ENCODE results near the gene FCRL3. TPM values are rescaled to one million over a fixed set of nuclear protein-coding genes. Genes with fewer than 3 reads are reported as not detected.

The FCRL3 gene
- total and polyA plus RNA-seq, 10 of the 15 experiments (the other 5 are each of a cell fraction or from before 2014, with no cell fraction given): 0.04 to 2.3 (median 0.07) TPM; not detected in 5

DNA sequence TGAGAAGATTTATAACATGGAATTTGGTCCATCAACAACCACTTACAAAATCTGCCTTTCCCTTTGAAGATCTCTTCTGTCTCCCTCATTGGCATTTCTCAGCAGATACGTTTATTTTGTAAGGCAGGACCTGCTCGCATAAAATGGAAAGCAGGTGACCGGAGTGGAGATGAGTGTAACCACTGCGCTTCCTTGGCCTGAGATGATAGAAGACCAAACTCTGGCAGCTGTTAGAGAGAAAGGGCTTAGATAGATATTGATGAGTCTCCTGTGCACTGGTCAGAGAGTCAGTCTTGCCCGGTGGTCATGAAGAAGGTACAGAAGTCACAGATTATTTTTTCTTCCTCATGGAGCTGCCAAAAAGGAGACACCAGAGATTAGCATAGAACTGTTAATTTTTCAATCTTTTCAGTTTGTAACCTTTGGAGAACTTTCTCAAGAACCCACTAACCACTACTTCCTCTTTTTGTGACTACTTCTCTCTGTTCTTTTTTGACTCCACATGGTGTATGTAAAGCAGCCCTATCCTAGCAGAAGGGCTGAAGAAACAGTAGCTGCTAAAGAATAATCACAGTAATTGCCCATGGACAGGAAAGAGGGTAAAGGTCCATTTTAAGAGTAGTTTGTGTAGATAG lies 47.6 kb downstream of the FCRL3 start (continued):
- TF ChIP-seq NR2C1 (IDR thresholded peaks at IDR 0.05) (no peak), IRF4 (IDR thresholded peaks at IDR 0.05; ENCODE audit: low read depth, low read length) (0 out of 2 replicates have a peak, but pooled peaks have one; percentile 52), CEBPB (IDR thresholded peaks at IDR 0.05; ENCODE audit: borderline replicate concordance in 1 of 2, low read depth in 2 of 2, low read length in 2 of 2) (no peak), TCF12 (IDR thresholded peaks at IDR 0.05; ENCODE audit: low read depth, low read length) (no peak), NRF1 (conservative IDR thresholded peaks at IDR 0.05; ENCODE audit: low read depth, low read length) (no peak), POLR2AphosphoS2 (IDR thresholded peaks at IDR 0.05; ENCODE audit: low read depth, low read length) (no peak), CHD2 (IDR thresholded peaks at IDR 0.05; ENCODE audit: borderline replicate concordance, low read depth, low read length) (no peak), SMAD1 (IDR thresholded peaks at IDR 0.05; ENCODE audit: low read depth, partially characterized antibody) (no peak), TAF1 (IDR thresholded peaks at IDR 0.05; ENCODE audit: borderline replicate concordance, low read depth, low read length) (no peak), JUND (IDR thresholded peaks at IDR 0.05; ENCODE audit: low read depth, low read length) (no peak), SIX5 (IDR thresholded peaks at IDR 0.05; ENCODE audit: low read depth, low read length, severe bottlenecking) (no peak), SUZ12 (IDR thresholded peaks at IDR 0.05; ENCODE audit: unreplicated experiment) (no peak), MTA2 (IDR thresholded peaks at IDR 0.05; ENCODE audit: low read depth) (peak; percentile 63), KAT2A (conservative IDR thresholded peaks at IDR 0.05; ENCODE audit: control insufficient read depth, low read depth, low read length) (no peak), DPF2 (IDR thresholded peaks at IDR 0.05) (peak; percentile 82), TARDBP (IDR thresholded peaks at IDR 0.05; ENCODE audit: borderline replicate concordance) (no peak), ZZZ3 (IDR thresholded peaks at IDR 0.05; ENCODE audit: control insufficient read depth, insufficient read length, low read depth) (no peak)
- TF ChIP-seq, protein P1, sequence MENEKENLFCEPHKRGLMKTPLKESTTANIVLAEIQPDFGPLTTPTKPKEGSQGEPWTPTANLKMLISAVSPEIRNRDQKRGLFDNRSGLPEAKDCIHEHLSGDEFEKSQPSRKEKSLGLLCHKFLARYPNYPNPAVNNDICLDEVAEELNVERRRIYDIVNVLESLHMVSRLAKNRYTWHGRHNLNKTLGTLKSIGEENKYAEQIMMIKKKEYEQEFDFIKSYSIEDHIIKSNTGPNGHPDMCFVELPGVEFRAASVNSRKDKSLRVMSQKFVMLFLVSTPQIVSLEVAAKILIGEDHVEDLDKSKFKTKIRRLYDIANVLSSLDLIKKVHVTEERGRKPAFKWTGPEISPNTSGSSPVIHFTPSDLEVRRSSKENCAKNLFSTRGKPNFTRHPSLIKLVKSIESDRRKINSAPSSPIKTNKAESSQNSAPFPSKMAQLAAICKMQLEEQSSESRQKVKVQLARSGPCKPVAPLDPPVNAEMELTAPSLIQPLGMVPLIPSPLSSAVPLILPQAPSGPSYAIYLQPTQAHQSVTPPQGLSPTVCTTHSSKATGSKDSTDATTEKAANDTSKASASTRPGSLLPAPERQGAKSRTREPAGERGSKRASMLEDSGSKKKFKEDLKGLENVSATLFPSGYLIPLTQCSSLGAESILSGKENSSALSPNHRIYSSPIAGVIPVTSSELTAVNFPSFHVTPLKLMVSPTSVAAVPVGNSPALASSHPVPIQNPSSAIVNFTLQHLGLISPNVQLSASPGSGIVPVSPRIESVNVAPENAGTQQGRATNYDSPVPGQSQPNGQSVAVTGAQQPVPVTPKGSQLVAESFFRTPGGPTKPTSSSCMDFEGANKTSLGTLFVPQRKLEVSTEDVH (IDR thresholded peaks at IDR 0.05; ENCODE audit: low read depth, partially characterized antibody): no peak
- TF ChIP-seq, protein P2, sequence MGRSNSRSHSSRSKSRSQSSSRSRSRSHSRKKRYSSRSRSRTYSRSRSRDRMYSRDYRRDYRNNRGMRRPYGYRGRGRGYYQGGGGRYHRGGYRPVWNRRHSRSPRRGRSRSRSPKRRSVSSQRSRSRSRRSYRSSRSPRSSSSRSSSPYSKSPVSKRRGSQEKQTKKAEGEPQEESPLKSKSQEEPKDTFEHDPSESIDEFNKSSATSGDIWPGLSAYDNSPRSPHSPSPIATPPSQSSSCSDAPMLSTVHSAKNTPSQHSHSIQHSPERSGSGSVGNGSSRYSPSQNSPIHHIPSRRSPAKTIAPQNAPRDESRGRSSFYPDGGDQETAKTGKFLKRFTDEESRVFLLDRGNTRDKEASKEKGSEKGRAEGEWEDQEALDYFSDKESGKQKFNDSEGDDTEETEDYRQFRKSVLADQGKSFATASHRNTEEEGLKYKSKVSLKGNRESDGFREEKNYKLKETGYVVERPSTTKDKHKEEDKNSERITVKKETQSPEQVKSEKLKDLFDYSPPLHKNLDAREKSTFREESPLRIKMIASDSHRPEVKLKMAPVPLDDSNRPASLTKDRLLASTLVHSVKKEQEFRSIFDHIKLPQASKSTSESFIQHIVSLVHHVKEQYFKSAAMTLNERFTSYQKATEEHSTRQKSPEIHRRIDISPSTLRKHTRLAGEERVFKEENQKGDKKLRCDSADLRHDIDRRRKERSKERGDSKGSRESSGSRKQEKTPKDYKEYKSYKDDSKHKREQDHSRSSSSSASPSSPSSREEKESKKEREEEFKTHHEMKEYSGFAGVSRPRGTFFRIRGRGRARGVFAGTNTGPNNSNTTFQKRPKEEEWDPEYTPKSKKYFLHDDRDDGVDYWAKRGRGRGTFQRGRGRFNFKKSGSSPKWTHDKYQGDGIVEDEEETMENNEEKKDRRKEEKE (IDR thresholded peaks at IDR 0.05): no peak
- TF ChIP-seq, protein P3, sequence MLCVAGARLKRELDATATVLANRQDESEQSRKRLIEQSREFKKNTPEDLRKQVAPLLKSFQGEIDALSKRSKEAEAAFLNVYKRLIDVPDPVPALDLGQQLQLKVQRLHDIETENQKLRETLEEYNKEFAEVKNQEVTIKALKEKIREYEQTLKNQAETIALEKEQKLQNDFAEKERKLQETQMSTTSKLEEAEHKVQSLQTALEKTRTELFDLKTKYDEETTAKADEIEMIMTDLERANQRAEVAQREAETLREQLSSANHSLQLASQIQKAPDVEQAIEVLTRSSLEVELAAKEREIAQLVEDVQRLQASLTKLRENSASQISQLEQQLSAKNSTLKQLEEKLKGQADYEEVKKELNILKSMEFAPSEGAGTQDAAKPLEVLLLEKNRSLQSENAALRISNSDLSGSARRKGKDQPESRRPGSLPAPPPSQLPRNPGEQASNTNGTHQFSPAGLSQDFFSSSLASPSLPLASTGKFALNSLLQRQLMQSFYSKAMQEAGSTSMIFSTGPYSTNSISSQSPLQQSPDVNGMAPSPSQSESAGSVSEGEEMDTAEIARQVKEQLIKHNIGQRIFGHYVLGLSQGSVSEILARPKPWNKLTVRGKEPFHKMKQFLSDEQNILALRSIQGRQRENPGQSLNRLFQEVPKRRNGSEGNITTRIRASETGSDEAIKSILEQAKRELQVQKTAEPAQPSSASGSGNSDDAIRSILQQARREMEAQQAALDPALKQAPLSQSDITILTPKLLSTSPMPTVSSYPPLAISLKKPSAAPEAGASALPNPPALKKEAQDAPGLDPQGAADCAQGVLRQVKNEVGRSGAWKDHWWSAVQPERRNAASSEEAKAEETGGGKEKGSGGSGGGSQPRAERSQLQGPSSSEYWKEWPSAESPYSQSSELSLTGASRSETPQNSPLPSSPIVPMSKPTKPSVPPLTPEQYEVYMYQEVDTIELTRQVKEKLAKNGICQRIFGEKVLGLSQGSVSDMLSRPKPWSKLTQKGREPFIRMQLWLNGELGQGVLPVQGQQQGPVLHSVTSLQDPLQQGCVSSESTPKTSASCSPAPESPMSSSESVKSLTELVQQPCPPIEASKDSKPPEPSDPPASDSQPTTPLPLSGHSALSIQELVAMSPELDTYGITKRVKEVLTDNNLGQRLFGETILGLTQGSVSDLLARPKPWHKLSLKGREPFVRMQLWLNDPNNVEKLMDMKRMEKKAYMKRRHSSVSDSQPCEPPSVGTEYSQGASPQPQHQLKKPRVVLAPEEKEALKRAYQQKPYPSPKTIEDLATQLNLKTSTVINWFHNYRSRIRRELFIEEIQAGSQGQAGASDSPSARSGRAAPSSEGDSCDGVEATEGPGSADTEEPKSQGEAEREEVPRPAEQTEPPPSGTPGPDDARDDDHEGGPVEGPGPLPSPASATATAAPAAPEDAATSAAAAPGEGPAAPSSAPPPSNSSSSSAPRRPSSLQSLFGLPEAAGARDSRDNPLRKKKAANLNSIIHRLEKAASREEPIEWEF (IDR thresholded peaks at IDR 0.05; ENCODE audit: insufficient replicate concordance, low read depth, low read length): no peak
